ENCODE measurements around the gene ZBTB3. TPM values are rescaled to one million over a fixed set of nuclear protein-coding genes. Genes with fewer than 3 reads are reported as not detected.

The ZBTB3 gene
- total RNA-seq, 4 donors from 2014 or later, result 10.1 to 17.1 (median 14.8) TPM

DNA sequence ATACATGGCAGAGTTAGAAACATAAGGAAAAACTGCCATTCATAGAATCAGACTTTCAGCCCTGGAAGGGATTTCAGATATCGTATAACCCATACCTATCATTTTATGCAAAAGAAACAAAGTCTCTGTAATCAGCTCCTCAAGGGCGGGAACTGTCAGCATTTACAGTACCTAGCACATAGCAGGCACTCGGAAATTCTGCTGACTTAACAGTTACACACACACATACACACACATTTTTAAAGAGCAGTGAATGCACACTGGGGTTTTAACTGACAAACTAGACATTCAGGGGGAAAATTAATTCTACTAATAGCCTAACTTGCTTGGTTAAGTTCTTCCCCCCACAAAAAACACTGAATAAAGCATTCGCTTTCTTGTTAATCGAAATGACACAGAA lies 37.8 kb downstream of the ZBTB3 start:
- TF ChIP-seq, protein P1, sequence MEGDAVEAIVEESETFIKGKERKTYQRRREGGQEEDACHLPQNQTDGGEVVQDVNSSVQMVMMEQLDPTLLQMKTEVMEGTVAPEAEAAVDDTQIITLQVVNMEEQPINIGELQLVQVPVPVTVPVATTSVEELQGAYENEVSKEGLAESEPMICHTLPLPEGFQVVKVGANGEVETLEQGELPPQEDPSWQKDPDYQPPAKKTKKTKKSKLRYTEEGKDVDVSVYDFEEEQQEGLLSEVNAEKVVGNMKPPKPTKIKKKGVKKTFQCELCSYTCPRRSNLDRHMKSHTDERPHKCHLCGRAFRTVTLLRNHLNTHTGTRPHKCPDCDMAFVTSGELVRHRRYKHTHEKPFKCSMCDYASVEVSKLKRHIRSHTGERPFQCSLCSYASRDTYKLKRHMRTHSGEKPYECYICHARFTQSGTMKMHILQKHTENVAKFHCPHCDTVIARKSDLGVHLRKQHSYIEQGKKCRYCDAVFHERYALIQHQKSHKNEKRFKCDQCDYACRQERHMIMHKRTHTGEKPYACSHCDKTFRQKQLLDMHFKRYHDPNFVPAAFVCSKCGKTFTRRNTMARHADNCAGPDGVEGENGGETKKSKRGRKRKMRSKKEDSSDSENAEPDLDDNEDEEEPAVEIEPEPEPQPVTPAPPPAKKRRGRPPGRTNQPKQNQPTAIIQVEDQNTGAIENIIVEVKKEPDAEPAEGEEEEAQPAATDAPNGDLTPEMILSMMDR (IDR thresholded peaks at IDR 0.05), result no peak
- TF ChIP-seq POLR2A (IDR thresholded peaks at IDR 0.05), result no peak
- Histone ChIP-seq H3K27me3 (no peaks in the 10 kb centered on the region), H3K36me3 (peaks cover 83 to 90% of the 10 kb centered on the region in 2 donors), H3K27ac (no peak overlapping the region), H3K4me3 (replicated peaks in 1 of 3) (no peak overlapping the region), H3K4me1 (no peaks in the 10 kb centered on the region), H3K9me3 (no peaks in the 10 kb centered on the region)
- 94% methylated on average over 5 of the region's 5 CpGs for WGBS, 2 donors
- intact Hi-C loops (cut with DNase I), result no loop called here
- DNase-seq, result no peak

DNA sequence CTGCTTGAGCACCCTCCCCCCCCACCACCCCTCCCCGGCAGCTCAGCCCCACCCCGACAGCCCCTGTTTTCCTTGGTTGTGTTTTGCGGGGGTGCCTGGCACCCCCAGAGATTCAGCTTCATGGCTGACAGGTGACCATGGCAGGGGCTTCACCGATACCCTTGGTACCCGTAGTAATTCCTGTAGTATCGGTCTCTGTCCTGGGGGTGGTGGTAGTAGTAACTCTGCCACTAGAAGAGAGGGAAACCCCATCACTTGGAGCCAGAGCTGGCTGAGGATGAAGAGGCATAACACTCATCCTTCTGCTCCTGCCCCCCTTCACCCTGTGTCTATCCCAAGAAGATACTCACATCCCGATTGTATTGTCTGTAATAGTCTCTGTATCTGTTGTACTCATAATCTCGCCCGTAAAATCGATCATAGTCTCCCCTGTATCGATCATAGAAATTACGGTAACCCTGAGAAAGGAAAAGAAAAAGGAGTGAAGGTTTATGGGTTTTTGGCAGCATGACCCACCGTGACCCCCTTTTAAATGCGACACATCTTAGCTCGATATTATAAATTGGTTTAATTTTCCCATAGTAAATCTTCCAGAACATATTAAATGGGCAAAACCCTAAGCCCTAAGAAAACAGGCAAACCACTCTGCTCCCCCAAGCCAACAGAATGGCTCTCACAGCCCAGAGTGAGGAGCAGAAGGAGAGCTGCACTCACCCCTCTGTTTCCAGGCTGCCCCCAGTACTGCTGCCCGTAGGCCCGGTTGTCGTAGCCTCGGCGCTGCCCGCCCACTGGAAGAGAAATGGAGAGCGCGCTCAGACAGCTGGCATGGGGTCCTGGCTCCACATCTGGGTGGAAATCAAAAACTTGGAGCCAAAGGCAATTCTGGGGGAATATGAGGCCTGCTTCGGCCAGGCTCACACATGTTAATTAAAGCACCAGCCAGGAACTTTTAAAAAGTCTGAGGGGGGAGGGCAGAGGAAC lies 38.5 kb downstream of the ZBTB3 start:
- H3K4me3 ChIP-seq (replicated peaks in 1 of 3), result no peak overlapping the region
- H3K9me3 ChIP-seq, result no peaks in the 10 kb centered on the region
- no peak for TF ChIP-seq POLR2A (IDR thresholded peaks at IDR 0.05)
- intact Hi-C loops (cut with DNase I), result no loop called here
- peaks cover 0 to under 1% of the 10 kb centered on the region in 2 donors for H3K4me1 ChIP-seq
- WGBS, 2 donors, result 92 to 94% methylated on average over 24 of the region's 24 CpGs
- no peak for DNase-seq
- peaks cover 77 to 90% of the 10 kb centered on the region in 2 donors for H3K36me3 ChIP-seq
- no peak overlapping the region for H3K27ac ChIP-seq
- no peaks in the 10 kb centered on the region for H3K27me3 ChIP-seq

DNA sequence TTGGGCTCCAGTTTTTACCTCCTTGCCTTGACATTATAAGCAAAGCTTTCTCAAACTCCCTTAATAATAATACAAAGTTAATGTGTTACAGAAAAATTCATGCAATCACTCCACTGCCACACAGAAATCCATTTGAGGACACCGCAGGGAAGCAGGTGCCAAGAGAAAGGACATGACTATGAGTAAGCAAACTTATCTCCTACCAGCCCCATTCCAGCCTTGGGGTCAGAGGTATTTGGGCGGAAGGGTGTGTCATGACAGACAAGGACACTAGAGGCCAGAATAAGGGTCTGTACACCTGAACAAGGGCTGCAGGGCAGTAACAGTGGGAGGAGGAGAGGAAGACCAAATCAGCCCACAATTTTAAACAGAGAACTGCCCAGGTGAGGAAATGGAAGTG lies 40.6 kb downstream of the ZBTB3 start:
- H3K27ac ChIP-seq, result no peak overlapping the region
- peaks cover 56 to 69% of the 10 kb centered on the region in 2 donors for H3K36me3 ChIP-seq
- H3K9me3 ChIP-seq, result no peaks in the 10 kb centered on the region
- DNase-seq, result no peak
- no peaks in the 10 kb centered on the region for H3K27me3 ChIP-seq
- 96 to 97% methylated on average over 2 of the region's 2 CpGs for WGBS, 2 donors
- TF ChIP-seq, protein P1 (IDR thresholded peaks at IDR 0.05), result no peak
- no peak for TF ChIP-seq POLR2A (IDR thresholded peaks at IDR 0.05)
- intact Hi-C loops (cut with DNase I), result no loop called here
- H3K4me3 ChIP-seq (replicated peaks in 1 of 3), result no peak overlapping the region
- H3K4me1 ChIP-seq, result peaks cover 13 to 14% of the 10 kb centered on the region in 2 donors

- peaks cover 51 to 64% of the 10 kb centered on the region in 2 donors for H3K36me3 ChIP-seq
- 53 to 74% methylated on average over 3 of the region's 3 CpGs for WGBS, 2 donors
Observed at GRCh38 chr11:62712861-62713260, 41.1 kb downstream of the ZBTB3 start.

DNA sequence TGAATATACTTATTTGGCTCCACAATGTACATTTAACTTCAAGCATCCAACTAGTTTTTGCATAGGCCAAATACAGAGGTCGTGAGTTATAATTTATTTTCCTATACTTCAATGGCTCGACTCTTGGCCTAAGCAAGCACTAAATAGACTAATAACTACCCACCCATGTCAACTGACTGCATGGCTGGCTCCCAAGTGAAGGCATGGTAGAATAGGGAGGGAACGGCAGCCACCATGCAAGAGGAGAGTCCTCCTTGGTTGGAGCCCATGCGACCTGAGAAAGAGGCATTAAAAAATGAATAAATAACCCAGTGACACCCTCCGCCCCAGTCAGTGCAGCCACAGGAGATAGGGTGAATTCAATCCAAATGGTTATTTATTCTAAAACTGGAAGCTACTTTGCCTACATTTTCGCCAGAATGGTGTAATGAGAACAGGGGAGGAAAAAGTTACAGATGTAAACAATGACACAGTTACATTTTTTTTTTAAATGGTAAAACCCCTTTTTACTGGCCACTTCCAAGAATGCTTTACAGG lies 41.6 kb downstream of the ZBTB3 start:
- TF ChIP-seq, protein P1 (IDR thresholded peaks at IDR 0.05), result no peak
- TF ChIP-seq POLR2A (IDR thresholded peaks at IDR 0.05), result no peak
- intact Hi-C loops (cut with DNase I), result no loop called here
- whole genome bisulfite sequencing, 2 donors, result 87% methylated on average over 6 of the region's 6 CpGs
- no peak for DNase-seq
- no peaks in the 10 kb centered on the region for H3K27me3 ChIP-seq
- H3K36me3 ChIP-seq, result peaks cover 46 to 59% of the 10 kb centered on the region in 2 donors
- peaks cover 14 to 16% of the 10 kb centered on the region in 2 donors for H3K4me1 ChIP-seq
- no peaks in the 10 kb centered on the region for H3K9me3 ChIP-seq
- H3K27ac ChIP-seq, result no peak overlapping the region
- no peak overlapping the region for H3K4me3 ChIP-seq (replicated peaks in 1 of 3)

More at GRCh38 chr11:62712861-62713260, 41.1 kb downstream of the ZBTB3 start:
- intact Hi-C loops (cut with DNase I), result no loop called here
- Histone ChIP-seq H3K27ac (no peak overlapping the region), H3K4me3 (replicated peaks in 1 of 3) (no peak overlapping the region), H3K9me3 (no peaks in the 10 kb centered on the region), H3K27me3 (no peaks in the 10 kb centered on the region), H3K4me1 (peaks cover 14 to 16% of the 10 kb centered on the region in 2 donors)
- TF ChIP-seq POLR2A (IDR thresholded peaks at IDR 0.05), result no peak
- TF ChIP-seq, protein P1 (IDR thresholded peaks at IDR 0.05), result no peak
- DNase-seq, result no peak
